A549 (cell line): ENCODE data around the gene PPP2R3A.

ENCODE experiments used
- BHLHE40 ChIP-seq: IDR thresholded peaks from 2 replicates; pipeline ENCODE4 v1.6.1; 2012; ENCODE audit warnings: low read depth, low read length, inconsistent platforms
- CHD4 ChIP-seq: fragments of 200-600 bp; sonication (generic); IDR thresholded peaks from 2 replicates; pipeline ENCODE4 v1.6.1; 2016; ENCODE audit warnings: antibody characterized with exemption, mild to moderate bottlenecking, borderline replicate concordance
- ELK1 ChIP-seq: fragments of 150-350 bp; IDR thresholded peaks from 2 replicates; pipeline ENCODE4 v1.6.1; 2014; ENCODE audit warnings: low read depth, mild to moderate bottlenecking, low read length
- EP300 ChIP-seq, 2 experiments: fragments of >200 bp; sonication (Bioruptor Twin); formaldehyde crosslinking; IDR thresholded peaks; 2 replicates in 1 of 2; 3 replicates in 1 of 2; pipeline ENCODE4 v1.6.1; 2016 to 2017
- ESRRA ChIP-seq: fragments of 150-350 bp; IDR thresholded peaks from 2 replicates; pipeline ENCODE4 v1.6.1; 2014; ENCODE audit warnings: mild to moderate bottlenecking, low read length, borderline replicate concordance
- HDAC2 ChIP-seq: fragments of 200-600 bp; sonication (generic); IDR thresholded peaks from 2 replicates; pipeline ENCODE4 v1.6.1; 2016
- JUNB ChIP-seq: fragments of >200 bp; sonication (Bioruptor Twin); formaldehyde crosslinking; IDR thresholded peaks from 2 replicates; pipeline ENCODE4 v1.6.1; 2016
- MAX ChIP-seq: IDR thresholded peaks from 2 replicates; pipeline ENCODE4 v1.6.1; 2012
- RFX5 ChIP-seq: fragments of 450-650 bp; IDR thresholded peaks from 2 replicates; pipeline ENCODE4 v1.7.1; 2014; ENCODE audit warnings: antibody characterized with exemption, mild to moderate bottlenecking, moderate library complexity
- RNF2 ChIP-seq: fragments of 200-600 bp; sonication (generic); IDR thresholded peaks from 2 replicates; pipeline ENCODE4 v1.6.1; 2016; ENCODE audit warnings: low read depth, mild to moderate bottlenecking, antibody characterized with exemption, moderate library complexity, borderline replicate concordance
- TF ChIP-seq, protein P1 (sequence below): fragments of >200 bp; sonication (Bioruptor Twin); formaldehyde crosslinking; IDR thresholded peaks from 3 replicates; pipeline ENCODE4 v1.5.1; 2016

DNA sequence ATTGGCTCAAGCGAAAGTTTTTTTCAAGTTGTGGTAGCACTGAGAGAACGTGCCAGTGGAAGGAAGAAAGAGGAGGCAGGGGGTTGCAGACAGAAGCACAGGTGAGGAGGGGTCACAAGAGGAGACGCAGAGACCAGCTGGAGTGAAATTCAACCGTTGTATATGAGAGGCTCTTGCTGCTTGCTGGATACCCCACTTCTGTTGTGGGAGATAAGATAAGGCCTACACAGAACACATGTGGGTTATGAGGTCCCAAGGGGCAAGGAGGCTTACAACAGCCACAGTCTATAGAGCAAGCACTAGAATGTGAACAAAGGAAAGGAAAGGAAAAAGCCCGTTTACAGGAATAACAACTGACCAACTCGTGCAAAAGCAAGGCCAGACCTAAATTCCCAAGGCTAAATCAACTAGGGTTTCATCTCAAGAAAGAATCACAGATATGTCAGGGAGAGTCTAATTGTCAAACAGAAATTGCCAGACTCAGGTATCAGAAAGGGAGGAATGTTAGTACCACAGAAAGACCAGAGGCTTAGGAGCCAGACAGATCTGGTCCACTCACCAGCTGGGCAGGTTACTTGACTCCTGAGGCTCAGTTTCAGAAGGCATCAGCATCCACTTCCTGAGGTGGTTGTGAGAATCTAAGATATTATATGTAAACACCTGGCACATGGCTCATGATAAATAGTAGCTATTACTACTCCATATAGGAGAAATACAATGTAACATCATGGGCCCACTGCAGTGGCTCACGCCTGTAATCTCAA, 169.7 kb downstream of the PPP2R3A start:
- TF ChIP-seq, protein P1, sequence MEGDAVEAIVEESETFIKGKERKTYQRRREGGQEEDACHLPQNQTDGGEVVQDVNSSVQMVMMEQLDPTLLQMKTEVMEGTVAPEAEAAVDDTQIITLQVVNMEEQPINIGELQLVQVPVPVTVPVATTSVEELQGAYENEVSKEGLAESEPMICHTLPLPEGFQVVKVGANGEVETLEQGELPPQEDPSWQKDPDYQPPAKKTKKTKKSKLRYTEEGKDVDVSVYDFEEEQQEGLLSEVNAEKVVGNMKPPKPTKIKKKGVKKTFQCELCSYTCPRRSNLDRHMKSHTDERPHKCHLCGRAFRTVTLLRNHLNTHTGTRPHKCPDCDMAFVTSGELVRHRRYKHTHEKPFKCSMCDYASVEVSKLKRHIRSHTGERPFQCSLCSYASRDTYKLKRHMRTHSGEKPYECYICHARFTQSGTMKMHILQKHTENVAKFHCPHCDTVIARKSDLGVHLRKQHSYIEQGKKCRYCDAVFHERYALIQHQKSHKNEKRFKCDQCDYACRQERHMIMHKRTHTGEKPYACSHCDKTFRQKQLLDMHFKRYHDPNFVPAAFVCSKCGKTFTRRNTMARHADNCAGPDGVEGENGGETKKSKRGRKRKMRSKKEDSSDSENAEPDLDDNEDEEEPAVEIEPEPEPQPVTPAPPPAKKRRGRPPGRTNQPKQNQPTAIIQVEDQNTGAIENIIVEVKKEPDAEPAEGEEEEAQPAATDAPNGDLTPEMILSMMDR, result no peak
- TF ChIP-seq ELK1 (no peak), RFX5 (no peak), RNF2 (no peak), JUNB (no peak), ESRRA (no peak), HDAC2 (no peak), CHD4 (no peak), BHLHE40 (no peak), MAX (no peak), EP300 (IDR thresholded peaks at IDR 0.05) (no peak)
